ENCODE data around the gene CDH13.

DNA sequence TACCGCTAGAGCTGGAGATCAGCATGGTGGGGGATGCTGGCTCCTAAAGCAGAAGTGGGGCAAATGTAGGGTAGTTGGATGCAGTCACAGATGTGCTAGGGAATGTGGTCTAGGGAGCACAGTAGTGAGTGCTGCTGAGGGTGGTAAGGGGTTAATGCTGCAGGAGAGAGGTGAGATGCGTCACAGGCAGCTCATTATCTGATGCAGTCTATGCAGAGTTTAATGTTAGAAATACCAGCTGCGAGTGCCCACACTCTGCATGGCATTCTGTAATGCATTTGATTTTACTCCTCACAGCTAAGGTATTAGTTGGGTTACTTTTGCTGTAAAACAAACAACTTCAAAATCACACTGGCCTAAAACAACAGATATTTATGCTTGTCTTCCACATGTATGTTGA is 689.7 kb downstream of the CDH13 start:
- TF ChIP-seq, protein P1, sequence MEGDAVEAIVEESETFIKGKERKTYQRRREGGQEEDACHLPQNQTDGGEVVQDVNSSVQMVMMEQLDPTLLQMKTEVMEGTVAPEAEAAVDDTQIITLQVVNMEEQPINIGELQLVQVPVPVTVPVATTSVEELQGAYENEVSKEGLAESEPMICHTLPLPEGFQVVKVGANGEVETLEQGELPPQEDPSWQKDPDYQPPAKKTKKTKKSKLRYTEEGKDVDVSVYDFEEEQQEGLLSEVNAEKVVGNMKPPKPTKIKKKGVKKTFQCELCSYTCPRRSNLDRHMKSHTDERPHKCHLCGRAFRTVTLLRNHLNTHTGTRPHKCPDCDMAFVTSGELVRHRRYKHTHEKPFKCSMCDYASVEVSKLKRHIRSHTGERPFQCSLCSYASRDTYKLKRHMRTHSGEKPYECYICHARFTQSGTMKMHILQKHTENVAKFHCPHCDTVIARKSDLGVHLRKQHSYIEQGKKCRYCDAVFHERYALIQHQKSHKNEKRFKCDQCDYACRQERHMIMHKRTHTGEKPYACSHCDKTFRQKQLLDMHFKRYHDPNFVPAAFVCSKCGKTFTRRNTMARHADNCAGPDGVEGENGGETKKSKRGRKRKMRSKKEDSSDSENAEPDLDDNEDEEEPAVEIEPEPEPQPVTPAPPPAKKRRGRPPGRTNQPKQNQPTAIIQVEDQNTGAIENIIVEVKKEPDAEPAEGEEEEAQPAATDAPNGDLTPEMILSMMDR (IDR thresholded peaks at IDR 0.05) = no peak
- no peak for TF ChIP-seq POLR2A (IDR thresholded peaks at IDR 0.05)

All from body of pancreas (tissue), 4 donors.